ENCODE data around the gene NRXN3. TPM values are rescaled to one million over a fixed set of nuclear protein-coding genes. Genes with fewer than 3 reads are reported as not detected.

Gene NRXN3
- total RNA-seq, 1 experiment from 2014 or later = not detected

GRCh38 chr14:79036441-79036840, 866.3 kb downstream of the NRXN3 start:
- in situ Hi-C loops (cut with HindIII; ENCODE audit: low pct_unique_long_range_greater_than_20kb, low sequenced_read_pairs) (no loop called here), intact Hi-C loops (cut with micrococcal nuclease; ENCODE audit: unreplicated experiment) (no loop called here)
- Histone ChIP-seq H3K27me3 (ENCODE audit: control insufficient read depth, insufficient read depth, low read length) (no peaks in the 10 kb centered on the region; the same call in 1 of the 2 replicates), H3K27ac (ENCODE audit: low read length) (no peak overlapping the region), H3K4me1 (ENCODE audit: control insufficient read depth, insufficient read depth, low read length) (no peaks in the 10 kb centered on the region), H3K4me3 (ENCODE audit: low read depth in 2 of 2, low read length in 2 of 2) (no peak overlapping the region), H3K9me3 (ENCODE audit: control insufficient read depth, insufficient read depth, low read depth, low read length) (no peaks in the 10 kb centered on the region), H3K36me3 (ENCODE audit: control insufficient read depth, insufficient read depth, low read length) (no peaks in the 10 kb centered on the region)
- no peak for DNase-seq (ENCODE audit: low read depth, low spot score)
- TF ChIP-seq REST (IDR thresholded peaks at IDR 0.05; ENCODE audit: insufficient read depth in 1 of 2, low read depth in 2 of 2, low read length in 1 of 2) (no peak), CTCF (IDR thresholded peaks at IDR 0.05) (no peak), SIN3A (IDR thresholded peaks at IDR 0.05; ENCODE audit: borderline replicate concordance, insufficient read depth, low read depth, low read length) (no peak), POLR2AphosphoS5 (IDR thresholded peaks at IDR 0.05; ENCODE audit: low read depth, low read length) (no peak), TCF7L2 (IDR thresholded peaks at IDR 0.05; ENCODE audit: low read depth, low read length) (no peak)
- CTCF ChIA-PET = no interaction called here
- no TSS peak for BruUV-seq (replicated peaks)
- POLR2A ChIA-PET = no interaction called here
- ATAC-seq = no peak

DNA sequence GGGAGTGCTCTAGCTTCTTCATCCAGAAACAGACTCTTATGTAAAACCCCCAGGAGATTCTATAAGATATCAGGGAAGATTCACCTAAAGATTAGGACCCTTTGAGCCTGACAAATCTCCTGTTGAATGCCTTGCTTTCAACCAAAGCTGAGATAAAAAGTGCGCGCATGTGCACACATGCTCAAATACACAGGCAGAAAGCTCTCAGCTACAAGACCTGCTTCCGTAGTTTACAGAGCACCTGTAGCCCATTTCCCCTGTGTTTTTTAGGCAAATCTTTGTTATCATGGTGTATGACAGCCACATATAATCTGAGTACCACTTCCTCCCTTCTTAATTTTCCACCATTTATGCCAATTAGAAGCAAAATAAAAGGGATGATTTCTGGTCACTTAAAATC, 866.9 kb downstream of the NRXN3 start:
- POLR2A ChIA-PET = no interaction called here
- intact Hi-C loops (cut with micrococcal nuclease; ENCODE audit: unreplicated experiment) = no loop called here
- no peak for ATAC-seq

More for the DNA sequence above, 866.9 kb downstream of the NRXN3 start:
- H3K4me3 ChIP-seq (ENCODE audit: low read depth in 2 of 2, low read length in 2 of 2) = no peak overlapping the region
- no peaks in the 10 kb centered on the region; the same call in 1 of the 2 replicates for H3K27me3 ChIP-seq (ENCODE audit: control insufficient read depth, insufficient read depth, low read length)
- TF ChIP-seq REST (IDR thresholded peaks at IDR 0.05; ENCODE audit: insufficient read depth in 1 of 2, low read depth in 2 of 2, low read length in 1 of 2) = no peak
- no peak for TF ChIP-seq TCF7L2 (IDR thresholded peaks at IDR 0.05; ENCODE audit: low read depth, low read length)
- no peak for TF ChIP-seq SIN3A (IDR thresholded peaks at IDR 0.05; ENCODE audit: borderline replicate concordance, insufficient read depth, low read depth, low read length)
- no peak for TF ChIP-seq POLR2AphosphoS5 (IDR thresholded peaks at IDR 0.05; ENCODE audit: low read depth, low read length)
- TF ChIP-seq CTCF (IDR thresholded peaks at IDR 0.05) = no peak
- BruUV-seq (replicated peaks) = no TSS peak
- H3K27ac ChIP-seq (ENCODE audit: low read length) = no peak overlapping the region
- DNase-seq (ENCODE audit: low read depth, low spot score) = no peak
- no peaks in the 10 kb centered on the region for H3K36me3 ChIP-seq (ENCODE audit: control insufficient read depth, insufficient read depth, low read length)
- H3K9me3 ChIP-seq (ENCODE audit: control insufficient read depth, insufficient read depth, low read depth, low read length) = no peaks in the 10 kb centered on the region
- in situ Hi-C loops (cut with HindIII; ENCODE audit: low pct_unique_long_range_greater_than_20kb, low sequenced_read_pairs) = no loop called here
- H3K4me1 ChIP-seq (ENCODE audit: control insufficient read depth, insufficient read depth, low read length) = no peaks in the 10 kb centered on the region
- CTCF ChIA-PET = no interaction called here

All from Panc1 (cell line).